ENCODE data around the gene LTBP4.
A peak's percentile ranks its signal among the peaks of the same experiment; 100 is the strongest.

LTBP4 gene

DNA sequence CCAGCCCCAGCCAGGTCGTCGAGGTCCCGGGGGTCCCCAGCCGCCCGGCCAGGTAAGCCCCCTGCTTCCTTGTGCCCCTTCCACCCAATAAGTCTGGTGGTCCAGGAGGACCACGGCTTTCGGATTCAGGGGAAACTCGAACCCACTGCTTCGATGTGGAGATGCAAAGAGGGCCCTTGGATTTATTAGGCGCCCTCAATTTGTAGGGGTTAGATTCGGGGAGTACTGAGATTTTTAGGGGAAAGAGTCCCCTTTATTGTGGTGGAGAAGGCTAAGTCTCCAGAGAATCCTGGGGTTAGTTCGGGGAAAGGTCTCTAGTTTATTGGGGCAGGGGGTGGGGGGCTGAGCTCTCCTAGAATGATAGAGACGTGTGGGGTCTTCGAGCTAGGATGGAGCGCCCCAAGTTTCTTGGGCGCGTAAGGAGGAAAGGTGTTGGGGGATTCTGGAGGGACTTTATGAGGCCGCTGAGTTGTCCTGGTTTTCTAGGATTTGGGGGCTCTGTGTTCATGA, 3.8 kb upstream of the LTBP4 start:
- DNase-seq (ENCODE audit: low spot score), result no peak

DNA sequence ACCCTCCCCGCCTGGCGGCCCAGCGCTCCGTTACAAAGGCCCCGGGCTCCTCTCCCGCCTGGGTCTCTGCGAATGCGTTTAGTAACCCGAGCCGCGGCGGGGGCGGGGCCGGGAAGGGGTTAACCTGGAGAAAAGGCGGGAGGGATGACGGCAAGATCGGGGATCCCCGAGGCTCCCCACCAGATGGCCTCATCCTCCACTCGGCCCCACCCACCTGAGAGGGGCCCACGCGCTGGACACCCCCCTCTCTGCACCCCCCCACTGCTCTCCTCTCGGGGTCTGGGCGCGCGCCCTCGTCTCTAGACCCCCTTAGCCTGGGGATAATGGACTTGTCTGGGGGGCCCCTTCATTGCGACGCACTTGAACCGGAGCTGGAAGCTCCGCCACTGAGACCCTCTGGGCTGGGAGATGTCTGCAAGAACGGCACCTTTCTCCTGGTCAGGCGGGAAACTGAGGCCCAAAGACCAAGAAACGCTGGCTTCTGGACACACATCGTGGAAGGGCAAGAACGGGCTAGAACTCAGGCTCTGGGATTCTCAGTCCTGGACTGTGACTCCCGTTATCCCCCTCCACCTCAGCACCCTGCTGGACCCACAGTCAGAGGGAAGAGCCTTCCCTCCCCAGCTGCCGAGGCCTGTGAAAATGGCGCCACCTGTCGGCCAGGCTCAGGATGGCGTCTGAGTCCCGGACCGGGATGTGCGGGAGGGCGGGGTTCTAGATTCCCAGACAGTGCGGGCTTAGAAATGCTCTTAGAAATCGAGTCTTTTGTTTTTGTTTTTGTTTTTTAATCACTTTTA, 2.9 kb upstream of the LTBP4 start:
- DNase-seq (ENCODE audit: low spot score), result peak; percentile 89

DNA sequence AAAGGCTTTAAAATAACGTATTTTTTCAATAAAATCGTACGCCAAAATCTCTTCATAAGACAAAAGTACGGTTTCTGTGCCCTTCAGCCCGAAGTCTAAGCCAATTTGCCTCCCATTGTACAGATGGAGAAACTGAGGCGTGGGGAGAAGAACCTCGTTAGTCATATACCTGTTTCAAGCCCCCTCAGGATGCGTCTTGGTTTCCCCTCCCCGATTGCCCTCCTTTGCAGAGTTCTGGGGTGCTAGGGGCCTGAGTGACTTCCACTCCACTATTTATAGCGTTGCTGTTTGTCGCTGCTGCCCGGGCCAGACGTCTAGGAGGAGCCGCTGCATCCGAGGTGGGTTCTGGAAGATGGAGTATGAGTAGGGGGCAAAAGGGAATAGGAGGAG, 2.3 kb upstream of the LTBP4 start:
- no peak for DNase-seq (ENCODE audit: low spot score)

DNA sequence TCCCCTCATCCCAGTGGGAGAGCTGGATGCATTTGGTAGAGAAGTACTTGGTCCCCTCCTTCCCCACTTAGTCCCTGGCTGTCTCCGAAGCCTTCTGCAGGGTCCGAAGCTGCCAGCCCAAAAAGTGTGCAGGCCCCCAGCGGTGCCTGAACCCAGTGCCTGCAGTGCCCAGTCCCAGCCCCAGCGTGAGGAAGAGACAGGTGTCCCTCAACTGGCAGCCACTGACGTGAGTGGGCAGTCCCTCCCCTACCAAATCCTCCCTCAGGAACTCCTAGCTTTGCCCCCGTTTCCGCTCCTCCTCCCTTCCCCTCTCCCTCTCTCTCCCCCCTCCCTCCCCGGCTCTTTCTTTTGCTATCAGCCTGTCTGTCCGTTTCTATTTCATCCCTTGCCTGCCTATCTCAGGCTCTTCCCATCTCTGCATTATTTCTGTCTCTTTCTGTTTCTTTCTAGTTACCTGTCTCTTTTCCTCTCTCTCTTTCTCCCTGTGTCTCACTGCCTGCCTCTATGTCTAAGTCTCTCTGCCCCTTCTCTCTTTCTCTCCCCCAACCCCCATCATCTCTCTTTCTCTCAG, 1.8 kb upstream of the LTBP4 start:
- no peak for DNase-seq (ENCODE audit: low spot score)

DNA sequence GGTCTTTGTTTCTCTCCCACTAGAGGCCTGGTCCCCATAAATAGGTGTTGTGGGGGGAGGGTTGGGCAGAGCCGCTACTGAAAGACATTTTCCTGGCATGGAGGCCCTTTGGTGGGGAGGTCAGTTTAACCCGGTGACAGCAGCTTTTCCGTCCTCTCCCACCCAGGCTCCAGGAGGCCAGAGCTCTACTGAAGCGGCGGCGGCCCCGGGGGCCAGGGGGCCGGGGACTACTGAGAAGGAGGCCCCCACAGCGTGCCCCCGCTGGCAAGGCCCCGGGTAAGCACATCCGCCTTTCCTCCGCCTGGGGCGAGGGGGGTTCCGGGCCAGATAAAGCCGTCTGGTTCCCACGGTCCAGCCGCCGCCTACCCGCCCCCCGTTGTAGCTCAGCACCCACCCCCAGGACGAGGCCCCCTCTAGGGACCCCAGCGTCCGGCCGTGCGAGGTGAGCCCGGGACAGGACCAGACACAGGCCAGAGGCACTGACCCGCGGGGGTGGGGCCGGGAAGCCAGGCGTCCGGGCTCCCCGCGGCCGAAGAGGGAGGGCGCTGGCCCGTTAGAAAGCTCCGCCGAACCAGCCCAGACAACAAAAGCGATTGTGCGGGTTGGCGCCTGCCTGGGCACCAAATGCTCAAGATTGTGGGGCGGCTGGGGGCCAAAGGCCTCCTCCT, 1.1 kb upstream of the LTBP4 start:
- DNase-seq (ENCODE audit: low spot score), result no peak

DNA sequence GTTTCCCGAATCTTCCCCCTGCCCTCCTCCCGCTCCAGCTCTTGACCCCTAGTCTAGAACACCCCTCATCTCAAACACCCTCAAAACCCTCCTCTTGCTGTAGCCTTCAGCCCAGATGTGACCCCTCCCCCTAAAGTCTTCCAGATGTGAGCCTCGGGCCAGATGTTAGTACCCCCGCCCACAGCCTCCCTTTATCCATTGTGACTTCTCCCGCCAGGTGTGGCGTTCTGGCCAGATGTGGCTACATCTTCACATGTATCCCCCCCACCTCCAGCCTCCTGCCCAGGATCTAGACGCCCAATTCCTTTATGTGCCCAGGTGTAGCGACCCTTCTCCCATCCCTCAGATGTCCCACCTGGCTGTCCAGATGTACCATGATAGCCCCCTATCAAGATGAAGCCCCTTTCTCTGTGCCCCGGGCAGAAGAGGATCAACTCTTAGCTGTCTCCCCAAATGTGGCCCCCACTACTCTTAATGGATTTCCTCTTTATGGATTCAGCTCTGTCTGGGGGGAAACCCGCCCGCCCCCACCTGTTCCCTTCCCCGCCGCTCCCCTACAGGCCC, 517 bp upstream of the LTBP4 start:
- DNase-seq (ENCODE audit: low spot score), result no peak

DNA sequence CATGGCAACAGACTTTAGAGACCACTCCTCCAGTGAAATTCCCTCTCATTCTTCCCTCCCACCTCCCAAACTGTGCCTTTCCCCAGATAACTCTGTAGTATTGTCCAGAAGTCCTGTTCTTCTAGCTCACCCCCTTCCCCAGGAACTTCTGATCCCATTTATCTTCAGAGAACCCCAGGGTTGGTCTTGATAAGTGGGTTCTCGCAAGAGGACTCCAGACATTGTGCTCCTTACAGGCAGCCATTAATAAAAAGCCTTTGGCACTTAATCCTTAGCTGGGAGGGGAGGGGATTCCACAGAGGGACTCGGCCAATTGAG, 1.9 kb downstream of the LTBP4 start:
- DNase-seq (ENCODE audit: low spot score), result no peak

DNA sequence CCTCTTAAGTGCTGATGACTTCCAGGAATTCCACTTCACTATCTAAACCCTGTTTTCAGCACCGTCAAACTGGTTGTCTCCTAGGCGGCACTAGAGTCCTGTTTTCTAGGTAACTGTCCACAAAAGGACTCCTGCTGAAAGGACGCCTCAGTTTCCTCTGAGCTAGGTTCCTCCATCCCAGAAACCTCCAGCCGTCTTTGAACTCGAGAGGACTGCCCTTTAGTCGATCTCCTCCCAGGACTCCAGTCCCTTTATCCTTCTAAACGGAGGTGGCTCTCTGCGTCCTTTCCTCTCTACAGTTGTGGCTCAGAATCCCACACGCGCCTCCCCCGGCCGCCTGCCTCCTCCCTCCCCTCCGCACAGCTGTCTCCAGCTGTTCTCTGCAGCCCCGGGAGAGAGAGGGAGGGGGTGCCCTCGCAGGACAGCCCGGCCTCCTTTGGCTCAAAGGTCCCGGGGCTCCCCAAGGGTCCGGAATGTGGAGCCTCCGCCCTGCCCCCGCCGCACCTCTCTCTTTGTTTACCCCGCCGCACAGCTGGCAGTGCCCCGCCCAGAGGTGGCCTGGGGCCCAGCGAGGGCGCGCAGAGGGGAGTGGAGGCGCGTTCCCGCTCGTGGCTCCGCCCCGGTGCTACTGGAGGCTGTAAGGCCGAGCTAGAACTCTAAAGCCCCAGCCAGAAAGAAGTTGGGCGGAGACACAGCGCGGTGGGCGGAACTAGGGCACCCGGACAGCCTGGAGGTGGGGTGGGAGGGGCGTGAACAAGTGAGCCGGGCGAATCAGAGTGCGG, 2.4 kb downstream of the LTBP4 start:
- DNase-seq (ENCODE audit: low spot score), result peak; percentile 99

DNA sequence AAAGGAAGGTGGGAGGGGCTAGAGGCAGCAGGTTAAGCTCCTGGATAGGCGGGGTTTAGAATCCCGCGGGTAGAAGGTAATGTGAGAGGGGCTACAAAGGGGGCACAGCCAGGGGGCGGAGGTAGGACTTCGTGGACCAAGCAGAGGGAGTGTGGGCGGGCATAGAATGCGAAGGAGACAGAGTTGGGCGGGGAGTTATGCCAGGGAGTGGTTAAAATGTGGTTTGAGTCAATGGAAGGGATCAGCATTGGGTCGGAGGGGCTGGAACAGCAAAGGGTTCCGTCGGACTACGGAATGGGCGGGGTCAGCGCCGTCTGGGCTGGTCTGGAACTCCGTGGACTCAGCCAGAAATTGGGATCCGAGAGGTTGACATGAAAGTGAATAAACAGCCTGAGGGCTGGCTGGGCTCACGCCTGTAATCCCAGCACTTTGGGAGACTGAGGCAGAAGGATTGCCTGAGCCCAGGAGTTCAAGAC, 3.0 kb downstream of the LTBP4 start:
- no peak for DNase-seq (ENCODE audit: low spot score)

DNA sequence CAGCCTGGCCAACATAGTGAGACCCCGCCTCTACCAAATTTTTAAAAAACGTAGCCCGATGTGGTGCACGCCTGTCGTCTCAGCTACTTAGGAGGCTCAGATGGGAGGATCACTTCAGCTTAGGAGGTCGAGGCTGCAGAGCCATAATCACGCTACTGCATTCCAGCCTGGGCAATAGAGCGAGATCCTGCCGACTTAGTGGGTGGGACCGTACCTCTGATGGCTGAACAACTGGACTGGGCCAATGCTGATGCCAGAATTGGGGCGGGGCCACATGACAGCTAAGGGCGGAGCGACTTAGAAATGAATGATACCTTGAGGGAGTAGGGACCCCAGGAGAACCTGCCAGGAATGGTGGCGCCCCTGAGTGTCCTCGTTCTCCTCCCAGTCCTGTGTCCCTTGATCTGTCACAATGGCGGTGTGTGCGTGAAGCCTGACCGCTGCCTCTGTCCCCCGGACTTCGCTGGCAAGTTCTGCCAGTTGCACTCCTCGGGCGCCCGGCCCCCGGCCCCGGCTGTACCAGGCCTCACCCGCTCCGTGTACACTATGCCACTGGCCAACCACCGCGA, 3.6 kb downstream of the LTBP4 start:
- DNase-seq (ENCODE audit: low spot score), result peak; percentile 43

DNA sequence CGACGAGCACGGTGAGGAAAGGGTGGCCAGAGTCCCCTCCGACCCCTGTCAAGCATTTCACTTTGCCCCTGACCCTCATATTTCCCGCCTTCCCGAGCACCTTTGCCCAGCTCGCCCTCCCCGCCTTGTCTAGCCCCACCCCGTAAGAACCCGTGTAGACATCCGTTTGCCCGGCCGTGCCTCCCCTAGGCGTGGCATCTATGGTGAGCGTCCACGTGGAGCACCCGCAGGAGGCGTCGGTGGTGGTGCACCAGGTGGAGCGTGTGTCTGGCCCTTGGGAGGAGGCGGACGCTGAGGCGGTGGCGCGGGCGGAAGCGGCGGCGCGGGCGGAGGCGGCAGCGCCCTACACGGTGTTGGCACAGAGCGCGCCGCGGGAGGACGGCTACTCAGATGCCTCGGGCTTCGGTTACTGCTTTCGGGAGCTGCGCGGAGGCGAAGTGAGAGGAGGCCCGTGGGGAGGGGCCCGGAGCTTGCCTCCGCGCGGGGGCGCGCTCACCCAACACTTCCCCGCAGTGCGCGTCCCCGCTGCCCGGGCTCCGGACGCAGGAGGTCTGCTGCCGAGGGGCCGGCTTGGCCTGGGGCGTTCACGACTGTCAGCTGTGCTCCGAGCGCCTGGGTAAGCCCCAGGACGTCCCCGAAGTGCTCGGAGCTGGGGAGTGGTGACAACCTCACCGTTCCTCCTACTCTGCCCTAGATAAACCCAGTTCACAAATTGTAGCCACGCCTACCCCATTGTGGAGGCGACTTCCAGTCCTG, 4.2 kb downstream of the LTBP4 start:
- DNase-seq (ENCODE audit: low spot score), result peak; percentile 67

DNA sequence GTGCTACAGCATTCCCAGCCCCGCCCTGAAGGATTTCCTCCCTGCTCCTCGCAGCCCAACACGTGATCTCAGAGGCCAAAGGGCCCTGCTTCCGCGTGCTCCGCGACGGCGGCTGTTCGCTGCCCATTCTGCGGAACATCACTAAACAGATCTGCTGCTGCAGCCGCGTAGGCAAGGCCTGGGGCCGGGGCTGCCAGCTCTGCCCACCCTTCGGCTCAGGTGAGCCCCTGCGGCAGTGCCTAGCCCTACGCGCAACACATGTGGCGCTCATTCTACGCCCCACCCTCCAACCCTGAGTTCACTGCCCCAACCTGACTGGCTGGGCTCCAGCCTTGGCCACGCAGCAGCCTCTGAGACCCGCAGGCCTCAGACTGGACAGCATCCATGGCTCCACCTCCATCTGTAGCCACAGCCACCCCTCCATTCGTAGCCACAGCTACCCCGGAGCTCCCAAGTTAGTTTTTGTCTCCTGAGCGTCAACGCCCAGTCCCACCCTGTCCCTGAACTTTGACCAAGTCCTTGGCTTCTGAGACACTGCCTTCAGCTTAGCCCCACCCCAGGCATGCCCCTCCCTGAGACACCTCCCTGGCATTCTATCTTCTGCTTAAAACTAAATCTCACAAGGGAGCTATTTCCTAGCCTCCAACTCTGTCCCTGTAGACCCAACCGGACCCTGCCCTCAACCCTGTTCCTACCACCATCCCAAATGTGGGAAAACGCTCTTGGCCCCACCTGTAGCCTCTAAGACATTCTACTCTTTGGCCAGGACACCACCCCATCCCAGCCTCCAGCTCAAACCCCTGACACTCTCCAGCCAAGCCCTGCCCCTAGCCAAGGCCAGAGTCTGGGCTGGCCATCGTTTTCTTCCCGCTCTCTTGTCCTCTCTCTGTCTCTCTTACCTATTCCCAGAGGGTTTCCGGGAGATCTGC, 6.4 kb downstream of the LTBP4 start:
- DNase-seq (ENCODE audit: low spot score), result peak; percentile 41

DNA sequence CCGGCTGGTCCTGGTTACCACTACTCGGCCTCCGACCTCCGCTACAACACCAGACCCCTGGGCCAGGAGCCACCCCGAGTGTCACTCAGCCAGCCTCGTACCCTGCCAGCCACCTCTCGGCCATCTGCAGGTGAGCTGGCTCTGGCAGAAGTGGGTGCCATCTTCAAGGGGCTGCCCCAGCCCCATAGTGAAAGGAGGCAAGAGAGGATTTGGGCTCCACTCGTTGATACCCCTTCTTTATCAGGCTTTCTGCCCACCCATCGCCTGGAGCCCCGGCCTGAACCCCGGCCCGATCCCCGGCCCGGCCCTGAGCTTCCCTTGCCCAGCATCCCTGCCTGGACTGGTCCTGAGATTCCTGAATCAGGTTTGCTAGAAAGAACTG, 7.1 kb downstream of the LTBP4 start:
- no peak for DNase-seq (ENCODE audit: low spot score)

DNA sequence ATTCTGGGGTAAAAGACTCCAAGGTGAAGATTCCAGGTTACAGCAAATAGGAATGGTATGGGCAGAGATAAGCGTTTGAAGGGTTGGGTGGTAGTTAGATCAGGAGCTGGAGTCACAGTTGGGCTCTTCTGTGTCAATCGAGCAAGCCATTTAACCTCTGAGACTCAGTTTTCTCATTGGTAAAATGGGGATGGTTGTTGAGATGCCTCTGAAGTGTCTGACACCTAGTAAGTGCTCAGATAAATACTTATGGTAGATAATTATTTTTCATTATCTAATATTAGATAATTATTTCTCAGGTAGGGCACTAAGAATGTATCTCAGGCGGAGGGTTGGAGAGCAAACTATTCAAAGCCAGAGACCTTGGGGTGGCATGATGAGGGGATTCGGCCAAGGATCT, 7.8 kb downstream of the LTBP4 start:
- DNase-seq (ENCODE audit: low spot score), result no peak

DNA sequence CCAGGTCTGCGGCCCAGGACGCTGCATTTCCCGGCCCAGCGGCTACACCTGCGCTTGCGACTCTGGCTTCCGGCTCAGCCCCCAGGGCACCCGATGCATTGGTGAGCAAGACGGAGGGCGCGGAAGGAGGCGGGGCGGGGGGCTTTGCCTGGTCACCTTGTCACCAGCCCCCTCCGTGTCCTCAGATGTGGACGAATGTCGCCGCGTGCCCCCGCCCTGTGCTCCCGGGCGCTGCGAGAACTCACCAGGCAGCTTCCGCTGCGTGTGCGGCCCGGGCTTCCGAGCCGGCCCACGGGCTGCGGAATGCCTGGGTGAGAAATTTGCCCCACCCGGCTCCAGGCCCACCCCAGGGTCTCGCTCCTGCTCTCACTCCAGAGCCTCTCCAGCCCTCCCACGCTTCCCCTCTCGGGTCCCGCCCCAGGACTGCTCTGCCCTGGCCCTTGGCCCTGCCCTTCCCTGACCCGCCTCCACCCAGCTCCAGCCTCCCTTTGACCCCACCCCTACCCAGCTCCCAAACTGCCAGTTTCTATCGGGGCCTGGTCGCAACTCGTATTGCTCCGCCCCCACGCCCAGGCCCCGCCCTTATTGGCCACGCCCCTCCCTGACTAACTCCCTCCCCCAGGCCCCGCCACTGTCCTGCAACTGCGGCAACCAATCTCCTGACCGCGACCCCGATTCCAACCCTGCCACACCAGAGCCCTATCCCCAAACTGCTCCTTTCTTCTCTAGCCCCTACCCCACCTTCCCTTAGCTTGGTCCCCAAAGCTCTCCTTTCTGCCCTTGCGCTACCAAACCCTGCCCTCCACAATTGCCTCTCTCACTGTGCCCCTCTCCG, 8.6 kb downstream of the LTBP4 start:
- DNase-seq (ENCODE audit: low spot score), result peak; percentile 93

DNA sequence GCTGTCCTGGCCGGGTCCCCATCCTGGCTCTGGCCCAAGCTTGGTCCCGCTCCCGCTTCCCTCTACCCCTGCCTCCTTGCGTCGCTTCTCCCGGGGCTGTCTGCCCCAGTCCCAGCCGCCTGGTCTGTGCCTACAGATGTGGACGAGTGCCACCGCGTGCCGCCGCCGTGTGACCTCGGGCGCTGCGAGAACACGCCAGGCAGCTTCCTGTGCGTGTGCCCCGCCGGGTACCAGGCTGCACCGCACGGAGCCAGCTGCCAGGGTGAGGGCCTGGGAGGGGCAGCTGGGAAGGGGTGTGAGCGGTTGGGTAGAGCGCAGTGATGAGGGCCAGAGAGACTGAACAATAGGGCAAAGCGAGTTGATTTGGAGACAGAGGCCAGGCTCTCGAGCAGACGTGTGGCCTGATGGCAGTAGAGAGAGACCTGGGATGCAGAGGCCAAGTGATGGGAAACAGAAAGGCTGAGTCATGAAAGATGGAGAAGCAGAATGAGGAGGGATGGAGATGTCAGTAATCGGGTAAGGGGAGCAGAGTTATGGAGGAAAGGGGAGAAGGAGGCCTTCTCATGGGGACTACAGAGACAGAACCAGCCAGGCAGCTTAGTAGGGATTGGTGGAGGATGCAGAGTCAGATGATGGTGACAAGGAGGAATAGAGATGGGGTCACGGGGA, 9.4 kb downstream of the LTBP4 start:
- DNase-seq (ENCODE audit: low spot score), result no peak

DNA sequence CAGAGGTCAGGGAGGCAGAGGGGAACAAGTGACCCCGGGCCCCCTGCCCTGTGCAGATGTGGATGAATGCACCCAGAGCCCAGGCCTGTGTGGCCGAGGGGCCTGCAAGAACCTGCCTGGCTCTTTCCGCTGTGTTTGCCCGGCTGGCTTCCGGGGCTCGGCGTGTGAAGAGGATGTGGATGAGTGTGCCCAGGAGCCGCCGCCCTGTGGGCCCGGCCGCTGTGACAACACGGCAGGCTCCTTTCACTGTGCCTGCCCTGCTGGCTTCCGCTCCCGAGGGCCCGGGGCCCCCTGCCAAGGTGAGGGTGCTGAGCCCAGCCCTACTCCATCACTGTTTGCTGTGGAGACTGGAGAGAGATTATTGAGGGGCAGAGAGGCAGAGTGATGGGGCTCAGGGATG, 9.9 kb downstream of the LTBP4 start:
- DNase-seq (ENCODE audit: low spot score), result no peak

DNA sequence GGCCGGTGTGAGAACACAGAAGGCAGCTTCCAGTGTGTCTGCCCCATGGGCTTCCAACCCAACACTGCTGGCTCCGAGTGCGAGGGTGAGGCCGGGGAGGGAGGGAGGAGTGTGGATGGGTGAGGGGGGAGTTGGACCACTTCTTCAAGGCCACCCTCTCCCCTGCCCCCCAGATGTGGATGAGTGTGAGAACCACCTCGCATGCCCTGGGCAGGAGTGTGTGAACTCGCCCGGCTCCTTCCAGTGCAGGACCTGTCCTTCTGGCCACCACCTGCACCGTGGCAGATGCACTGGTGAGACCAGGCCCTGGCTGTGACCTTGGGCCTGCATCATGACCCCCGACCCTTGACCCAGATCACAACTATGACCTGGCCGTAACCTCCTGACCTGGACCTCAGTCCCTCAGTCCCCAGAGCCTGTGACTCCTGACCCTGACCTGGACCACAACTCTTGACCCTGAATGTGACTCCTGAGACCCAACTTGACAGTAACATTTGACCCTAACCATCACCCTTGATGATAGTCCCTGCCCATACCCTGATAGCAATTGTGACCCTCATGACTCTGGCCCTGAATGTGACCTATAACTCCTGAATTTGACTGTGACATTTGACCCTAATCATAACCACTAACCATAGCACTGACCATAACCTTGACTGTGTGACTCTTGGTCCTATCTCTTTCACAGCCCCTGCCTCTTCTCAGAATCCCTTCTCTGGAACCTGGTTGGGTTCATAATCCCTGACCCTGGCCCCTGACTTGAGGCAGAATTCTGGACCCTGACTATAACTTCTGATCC, 10.9 kb downstream of the LTBP4 start:
- no peak for DNase-seq (ENCODE audit: low spot score)

All from hematopoietic multipotent progenitor cell treated with erythropoietin and hydrocortisone succinate and interleukin-3 and kit ligand, for 17 days (in vitro differentiated cells).